ENCODE results near the gene TRAPPC2L.

DNA sequence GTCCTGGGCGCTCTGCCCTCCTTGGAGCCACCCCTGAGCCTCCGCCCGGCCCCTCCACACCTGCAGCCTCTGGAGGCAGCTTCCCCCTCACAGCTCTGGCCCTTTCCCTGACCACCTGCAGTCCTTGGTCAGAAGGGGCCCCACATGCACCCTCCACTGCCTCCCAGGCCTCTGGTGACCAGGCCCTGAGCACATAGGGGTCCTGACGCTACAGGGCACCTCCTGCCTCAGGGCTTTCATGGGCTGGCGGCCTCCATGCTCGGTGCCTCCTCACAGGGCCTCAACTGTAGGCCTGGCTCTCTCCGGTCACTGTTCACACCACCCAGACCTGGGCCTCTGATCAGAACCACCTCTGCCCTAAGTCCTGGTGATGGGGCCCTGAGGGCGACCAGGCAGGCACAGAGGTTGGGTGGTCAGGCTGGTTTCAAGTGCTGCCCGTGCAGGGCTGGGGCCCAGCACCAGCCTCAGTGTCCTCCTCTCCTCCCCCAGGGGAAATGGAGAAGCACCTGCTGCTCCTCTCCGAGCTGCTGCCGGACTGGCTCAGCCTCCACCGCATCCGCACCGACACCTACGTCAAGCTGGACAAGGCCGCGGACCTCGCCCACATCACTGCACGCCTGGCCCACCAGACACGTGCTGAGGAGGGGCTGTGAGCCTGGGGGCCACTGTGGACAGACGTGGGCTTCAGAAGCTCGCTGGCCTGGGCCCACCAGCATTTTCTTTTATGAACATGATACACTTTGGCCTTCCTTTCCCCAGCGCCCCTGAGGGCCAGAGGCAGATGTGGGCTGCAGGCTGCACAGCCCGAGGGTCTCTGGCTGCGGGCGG is 49.1 kb upstream of the TRAPPC2L start:
- TF ChIP-seq HDAC6 (IDR thresholded peaks at IDR 0.05; ENCODE audit: low read depth, low read length) (no peak), MAFK (conservative IDR thresholded peaks at IDR 0.05 in 1 of 2, IDR thresholded peaks at IDR 0.05 in 1 of 2; ENCODE audit: low read length in 2 of 2) (no peak), EED (CRISPR knock-in tag; IDR thresholded peaks at IDR 0.05) (no peak), GABPA (IDR thresholded peaks at IDR 0.05; ENCODE audit: low read depth, low read length) (no peak), GABPA (CRISPR knock-in tag; IDR thresholded peaks at IDR 0.05; ENCODE audit: low read depth) (no peak), GTF2F1 (IDR thresholded peaks at IDR 0.05; ENCODE audit: low read length) (no peak), ZNF260 (CRISPR knock-in tag; IDR thresholded peaks at IDR 0.05; ENCODE audit: borderline replicate concordance, low read depth) (no peak), ARNT (IDR thresholded peaks at IDR 0.05) (no peak)
- TF ChIP-seq, protein P1, sequence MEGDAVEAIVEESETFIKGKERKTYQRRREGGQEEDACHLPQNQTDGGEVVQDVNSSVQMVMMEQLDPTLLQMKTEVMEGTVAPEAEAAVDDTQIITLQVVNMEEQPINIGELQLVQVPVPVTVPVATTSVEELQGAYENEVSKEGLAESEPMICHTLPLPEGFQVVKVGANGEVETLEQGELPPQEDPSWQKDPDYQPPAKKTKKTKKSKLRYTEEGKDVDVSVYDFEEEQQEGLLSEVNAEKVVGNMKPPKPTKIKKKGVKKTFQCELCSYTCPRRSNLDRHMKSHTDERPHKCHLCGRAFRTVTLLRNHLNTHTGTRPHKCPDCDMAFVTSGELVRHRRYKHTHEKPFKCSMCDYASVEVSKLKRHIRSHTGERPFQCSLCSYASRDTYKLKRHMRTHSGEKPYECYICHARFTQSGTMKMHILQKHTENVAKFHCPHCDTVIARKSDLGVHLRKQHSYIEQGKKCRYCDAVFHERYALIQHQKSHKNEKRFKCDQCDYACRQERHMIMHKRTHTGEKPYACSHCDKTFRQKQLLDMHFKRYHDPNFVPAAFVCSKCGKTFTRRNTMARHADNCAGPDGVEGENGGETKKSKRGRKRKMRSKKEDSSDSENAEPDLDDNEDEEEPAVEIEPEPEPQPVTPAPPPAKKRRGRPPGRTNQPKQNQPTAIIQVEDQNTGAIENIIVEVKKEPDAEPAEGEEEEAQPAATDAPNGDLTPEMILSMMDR (CRISPR knock-in tag; IDR thresholded peaks at IDR 0.05), result no peak
- TF ChIP-seq, protein P2, sequence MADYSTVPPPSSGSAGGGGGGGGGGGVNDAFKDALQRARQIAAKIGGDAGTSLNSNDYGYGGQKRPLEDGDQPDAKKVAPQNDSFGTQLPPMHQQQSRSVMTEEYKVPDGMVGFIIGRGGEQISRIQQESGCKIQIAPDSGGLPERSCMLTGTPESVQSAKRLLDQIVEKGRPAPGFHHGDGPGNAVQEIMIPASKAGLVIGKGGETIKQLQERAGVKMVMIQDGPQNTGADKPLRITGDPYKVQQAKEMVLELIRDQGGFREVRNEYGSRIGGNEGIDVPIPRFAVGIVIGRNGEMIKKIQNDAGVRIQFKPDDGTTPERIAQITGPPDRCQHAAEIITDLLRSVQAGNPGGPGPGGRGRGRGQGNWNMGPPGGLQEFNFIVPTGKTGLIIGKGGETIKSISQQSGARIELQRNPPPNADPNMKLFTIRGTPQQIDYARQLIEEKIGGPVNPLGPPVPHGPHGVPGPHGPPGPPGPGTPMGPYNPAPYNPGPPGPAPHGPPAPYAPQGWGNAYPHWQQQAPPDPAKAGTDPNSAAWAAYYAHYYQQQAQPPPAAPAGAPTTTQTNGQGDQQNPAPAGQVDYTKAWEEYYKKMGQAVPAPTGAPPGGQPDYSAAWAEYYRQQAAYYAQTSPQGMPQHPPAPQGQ (CRISPR knock-in tag; IDR thresholded peaks at IDR 0.05; ENCODE audit: borderline replicate concordance), result no peak
- TF ChIP-seq, protein P3, sequence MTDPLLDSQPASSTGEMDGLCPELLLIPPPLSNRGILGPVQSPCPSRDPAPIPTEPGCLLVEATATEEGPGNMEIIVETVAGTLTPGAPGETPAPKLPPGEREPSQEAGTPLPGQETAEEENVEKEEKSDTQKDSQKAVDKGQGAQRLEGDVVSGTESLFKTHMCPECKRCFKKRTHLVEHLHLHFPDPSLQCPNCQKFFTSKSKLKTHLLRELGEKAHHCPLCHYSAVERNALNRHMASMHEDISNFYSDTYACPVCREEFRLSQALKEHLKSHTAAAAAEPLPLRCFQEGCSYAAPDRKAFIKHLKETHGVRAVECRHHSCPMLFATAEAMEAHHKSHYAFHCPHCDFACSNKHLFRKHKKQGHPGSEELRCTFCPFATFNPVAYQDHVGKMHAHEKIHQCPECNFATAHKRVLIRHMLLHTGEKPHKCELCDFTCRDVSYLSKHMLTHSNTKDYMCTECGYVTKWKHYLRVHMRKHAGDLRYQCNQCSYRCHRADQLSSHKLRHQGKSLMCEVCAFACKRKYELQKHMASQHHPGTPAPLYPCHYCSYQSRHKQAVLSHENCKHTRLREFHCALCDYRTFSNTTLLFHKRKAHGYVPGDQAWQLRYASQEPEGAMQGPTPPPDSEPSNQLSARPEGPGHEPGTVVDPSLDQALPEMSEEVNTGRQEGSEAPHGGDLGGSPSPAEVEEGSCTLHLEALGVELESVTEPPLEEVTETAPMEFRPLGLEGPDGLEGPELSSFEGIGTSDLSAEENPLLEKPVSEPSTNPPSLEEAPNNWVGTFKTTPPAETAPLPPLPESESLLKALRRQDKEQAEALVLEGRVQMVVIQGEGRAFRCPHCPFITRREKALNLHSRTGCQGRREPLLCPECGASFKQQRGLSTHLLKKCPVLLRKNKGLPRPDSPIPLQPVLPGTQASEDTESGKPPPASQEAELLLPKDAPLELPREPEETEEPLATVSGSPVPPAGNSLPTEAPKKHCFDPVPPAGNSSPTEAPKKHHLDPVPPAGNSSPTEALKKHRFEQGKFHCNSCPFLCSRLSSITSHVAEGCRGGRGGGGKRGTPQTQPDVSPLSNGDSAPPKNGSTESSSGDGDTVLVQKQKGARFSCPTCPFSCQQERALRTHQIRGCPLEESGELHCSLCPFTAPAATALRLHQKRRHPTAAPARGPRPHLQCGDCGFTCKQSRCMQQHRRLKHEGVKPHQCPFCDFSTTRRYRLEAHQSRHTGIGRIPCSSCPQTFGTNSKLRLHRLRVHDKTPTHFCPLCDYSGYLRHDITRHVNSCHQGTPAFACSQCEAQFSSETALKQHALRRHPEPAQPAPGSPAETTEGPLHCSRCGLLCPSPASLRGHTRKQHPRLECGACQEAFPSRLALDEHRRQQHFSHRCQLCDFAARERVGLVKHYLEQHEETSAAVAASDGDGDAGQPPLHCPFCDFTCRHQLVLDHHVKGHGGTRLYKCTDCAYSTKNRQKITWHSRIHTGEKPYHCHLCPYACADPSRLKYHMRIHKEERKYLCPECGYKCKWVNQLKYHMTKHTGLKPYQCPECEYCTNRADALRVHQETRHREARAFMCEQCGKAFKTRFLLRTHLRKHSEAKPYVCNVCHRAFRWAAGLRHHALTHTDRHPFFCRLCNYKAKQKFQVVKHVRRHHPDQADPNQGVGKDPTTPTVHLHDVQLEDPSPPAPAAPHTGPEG (CRISPR knock-in tag; IDR thresholded peaks at IDR 0.05), result no peak

Data from HepG2 (cell line).